ENCODE measurements around the gene CCDC124.

CCDC124 gene

GRCh38 chr19:17936379-17936778, 3.6 kb downstream of the CCDC124 start:
- DNase-seq (ENCODE audit: low read depth): no peak

GRCh38 chr19:17937371-17937900, 4.6 kb downstream of the CCDC124 start:
- no peak for DNase-seq (ENCODE audit: low read depth)

- DNase-seq (ENCODE audit: low read depth): peak; percentile 66
These were observed 5.5 kb downstream of the CCDC124 start for GRCh38 chr19:17938092-17938845.

- no peak for DNase-seq (ENCODE audit: low read depth)
These were observed 9.4 kb downstream of the CCDC124 start for GRCh38 chr19:17942181-17942580.

GRCh38 chr19:17942582-17943273, 9.9 kb downstream of the CCDC124 start:
- DNase-seq (ENCODE audit: low read depth): no peak

- no peak for DNase-seq (ENCODE audit: low read depth)
These were observed 10.7 kb downstream of the CCDC124 start for GRCh38 chr19:17943274-17944221.

- DNase-seq (ENCODE audit: low read depth): no peak
These were observed 11.5 kb downstream of the CCDC124 start for GRCh38 chr19:17944301-17944700.

GRCh38 chr19:17946965-17947784, 14.4 kb downstream of the CCDC124 start:
- DNase-seq (ENCODE audit: low read depth): no peak

- DNase-seq (ENCODE audit: low read depth): peak; percentile 96
These were observed 15.1 kb downstream of the CCDC124 start for GRCh38 chr19:17947815-17948513.

GRCh38 chr19:17948514-17948900, 15.7 kb downstream of the CCDC124 start:
- DNase-seq (ENCODE audit: low read depth): no peak

GRCh38 chr19:17948931-17949930, 16.4 kb downstream of the CCDC124 start:
- no peak for DNase-seq (ENCODE audit: low read depth)

- no peak for DNase-seq (ENCODE audit: low read depth)
These were observed 17.1 kb downstream of the CCDC124 start for GRCh38 chr19:17949956-17950309.

- DNase-seq (ENCODE audit: low read depth): peak; percentile 34
These were observed 17.7 kb downstream of the CCDC124 start for GRCh38 chr19:17950310-17951156.

- DNase-seq (ENCODE audit: low read depth): no peak
These were observed 18.6 kb downstream of the CCDC124 start for GRCh38 chr19:17951157-17951989.

GRCh38 chr19:17951990-17952976, 19.5 kb downstream of the CCDC124 start:
- DNase-seq (ENCODE audit: low read depth): no peak

GRCh38 chr19:17953316-17953801, 20.5 kb downstream of the CCDC124 start:
- DNase-seq (ENCODE audit: low read depth): no peak

All from stimulated activated CD8-positive, alpha-beta memory T cell treated with anti-CD3 and anti-CD28 coated beads, Interleukin-12 subunit alpha, Interleukin-12 subunit beta, amount 100 ng/mL, for 4 hours (primary cell).